ENCODE data around the gene ATRNL1.

Gene ATRNL1

GRCh38 chr10:115760131-115760530, 667.0 kb downstream of the ATRNL1 start:
- DNase-seq, result no peak
- H3K36me3 ChIP-seq (replicated peaks; ENCODE audit: insufficient read depth, low read length), result no peaks in the 10 kb centered on the region
- H3K4me1 ChIP-seq (ENCODE audit: low read length), result no peaks in the 10 kb centered on the region
- no peak overlapping the region for H3K4me3 ChIP-seq (ENCODE audit: low read length)
- no peak overlapping the region for H3K27ac ChIP-seq (ENCODE audit: low read length)
- no peak for TF ChIP-seq EZH2 (optimal IDR thresholded peaks at IDR 0.05; ENCODE audit: low read depth, low read length)
- no peak for TF ChIP-seq CTCF (IDR thresholded peaks at IDR 0.05; ENCODE audit: low read length)
- TF ChIP-seq EZH2phosphoT487 (IDR thresholded peaks at IDR 0.05; ENCODE audit: low read length), result no peak
- H3K79me2 ChIP-seq (ENCODE audit: low read length), result no peaks in the 10 kb centered on the region
- no peaks in the 10 kb centered on the region for H3K27me3 ChIP-seq (replicated peaks; ENCODE audit: insufficient read depth, low read length)
- no peaks in the 10 kb centered on the region for H4K20me1 ChIP-seq (ENCODE audit: insufficient read depth, low read length)
- H3F3A ChIP-seq (ENCODE audit: insufficient read depth, low read length), result no peaks in the 10 kb centered on the region
- no peak overlapping the region for H3K9ac ChIP-seq (ENCODE audit: low read length)
- no peaks in the 10 kb centered on the region for H3K9me3 ChIP-seq (replicated peaks; ENCODE audit: insufficient read depth, low read length)
- no peak overlapping the region for H2AFZ ChIP-seq (ENCODE audit: low read length)
- no peaks in the 10 kb centered on the region for H3K9me2 ChIP-seq (replicated peaks; ENCODE audit: insufficient read depth, low read length)
- no peak overlapping the region for H3K4me2 ChIP-seq (ENCODE audit: low read depth, low read length)

GRCh38 chr10:115761166-115761565, 668.0 kb downstream of the ATRNL1 start:
- Histone ChIP-seq H3K9ac (ENCODE audit: low read length) (no peak overlapping the region), H3K79me2 (ENCODE audit: low read length) (no peaks in the 10 kb centered on the region), H2AFZ (ENCODE audit: low read length) (no peak overlapping the region), H3K9me3 (replicated peaks; ENCODE audit: insufficient read depth, low read length) (no peaks in the 10 kb centered on the region), H3K27me3 (replicated peaks; ENCODE audit: insufficient read depth, low read length) (no peaks in the 10 kb centered on the region), H3K9me2 (replicated peaks; ENCODE audit: insufficient read depth, low read length) (no peaks in the 10 kb centered on the region), H3K4me1 (ENCODE audit: low read length) (no peaks in the 10 kb centered on the region), H3K27ac (ENCODE audit: low read length) (no peak overlapping the region), H3K36me3 (replicated peaks; ENCODE audit: insufficient read depth, low read length) (no peaks in the 10 kb centered on the region), H3F3A (ENCODE audit: insufficient read depth, low read length) (no peaks in the 10 kb centered on the region), H3K4me2 (ENCODE audit: low read depth, low read length) (no peak overlapping the region), H3K4me3 (ENCODE audit: low read length) (no peak overlapping the region), H4K20me1 (ENCODE audit: insufficient read depth, low read length) (no peaks in the 10 kb centered on the region)
- TF ChIP-seq EZH2 (optimal IDR thresholded peaks at IDR 0.05; ENCODE audit: low read depth, low read length) (no peak), EZH2phosphoT487 (IDR thresholded peaks at IDR 0.05; ENCODE audit: low read length) (no peak), CTCF (IDR thresholded peaks at IDR 0.05; ENCODE audit: low read length) (no peak)
- DNase-seq, result no peak

GRCh38 chr10:115762029-115762428, 668.9 kb downstream of the ATRNL1 start:
- Histone ChIP-seq H3K36me3 (replicated peaks; ENCODE audit: insufficient read depth, low read length) (no peaks in the 10 kb centered on the region), H4K20me1 (ENCODE audit: insufficient read depth, low read length) (no peaks in the 10 kb centered on the region), H3K4me1 (ENCODE audit: low read length) (no peaks in the 10 kb centered on the region), H3K27me3 (replicated peaks; ENCODE audit: insufficient read depth, low read length) (no peaks in the 10 kb centered on the region), H3K79me2 (ENCODE audit: low read length) (no peaks in the 10 kb centered on the region), H3K4me2 (ENCODE audit: low read depth, low read length) (no peak overlapping the region), H3F3A (ENCODE audit: insufficient read depth, low read length) (no peaks in the 10 kb centered on the region), H2AFZ (ENCODE audit: low read length) (no peak overlapping the region), H3K4me3 (ENCODE audit: low read length) (no peak overlapping the region), H3K27ac (ENCODE audit: low read length) (no peak overlapping the region), H3K9me2 (replicated peaks; ENCODE audit: insufficient read depth, low read length) (no peaks in the 10 kb centered on the region), H3K9ac (ENCODE audit: low read length) (no peak overlapping the region), H3K9me3 (replicated peaks; ENCODE audit: insufficient read depth, low read length) (no peaks in the 10 kb centered on the region)
- TF ChIP-seq EZH2 (optimal IDR thresholded peaks at IDR 0.05; ENCODE audit: low read depth, low read length), result no peak
- no peak for TF ChIP-seq CTCF (IDR thresholded peaks at IDR 0.05; ENCODE audit: low read length)
- TF ChIP-seq EZH2phosphoT487 (IDR thresholded peaks at IDR 0.05; ENCODE audit: low read length), result no peak
- DNase-seq, result no peak

Measured in MM.1S (cell line).